H1 (cell line): ENCODE results near the gene SLC23A1. TPM values are rescaled to one million over a fixed set of nuclear protein-coding genes. Genes with fewer than 3 reads are reported as not detected.

Source experiments
- KDM5A ChIP-seq: fragments of 200-600 bp; IDR thresholded peaks from 2 replicates; pipeline ENCODE4 v1.7.1; 2012; ENCODE audit warnings: mild to moderate bottlenecking, low read length, inconsistent platforms, mixed read lengths
- RAD21 ChIP-seq, 2 experiments: IDR thresholded peaks in 1 of 2; conservative IDR thresholded peaks in 1 of 2; 2 replicates each; pipeline ENCODE4 v1.6.1; 2011; ENCODE audit warnings: low read depth in 2 of 2, low read length in 2 of 2, improper control_type of control experiment in 1 of 2, inconsistent platforms in 1 of 2, mild to moderate bottlenecking in 1 of 2, moderate library complexity in 1 of 2
- RFX5 ChIP-seq: IDR thresholded peaks from 2 replicates; pipeline ENCODE4 v1.6.1; 2011; ENCODE audit warnings: low read depth, low read length, improper control_type of control experiment, borderline replicate concordance
- TEAD4 ChIP-seq: IDR thresholded peaks from 2 replicates; pipeline ENCODE4 v1.6.1; 2012; ENCODE audit warnings: low read depth, low read length, inconsistent platforms, mixed read lengths
- polyA plus RNA-seq, 7 experiments: library from polyadenylated mRNA; depleted of rRNA in 3 of 7; stranded (reverse) in 5 of 7; unstranded in 2 of 7; fragments of >200 nt in 5 of 7; fragments of 200-250 nt in 2 of 7; gene quantifications; 1 replicate in 5 of 7; 2 replicates in 1 of 7; 4 replicates in 1 of 7; pipeline versions ENCODE4 v1.2.1 to v1.2.3, GENCODE V29; 2011 to 2013; ENCODE audit warnings: missing spikeins in 2 of 7, mixed read lengths in 2 of 7
- total RNA-seq: library from RNA; stranded (reverse); fragmentation: NEBNext Ultra II Directional; extraction: Animal tissue kit (Norgen Biotek cat#: 25700); gene quantifications from 2 replicates; pipeline ENCODE4 v1.2.1, GENCODE V29; 2021
- TF ChIP-seq, protein P1 (sequence below): fragments of 300-600 bp; sonication (generic); IDR thresholded peaks from 2 replicates; pipeline ENCODE4 v1.7.1; 2012; ENCODE audit warnings: low read length, moderate library complexity, mild to moderate bottlenecking, inconsistent platforms; ENCODE audit not compliant: insufficient replicate concordance

SLC23A1 gene
- total and polyA plus RNA-seq, 2 of the 8 experiments (the other 6 are each of a cell fraction or from before 2014, with no cell fraction given): not detected

DNA sequence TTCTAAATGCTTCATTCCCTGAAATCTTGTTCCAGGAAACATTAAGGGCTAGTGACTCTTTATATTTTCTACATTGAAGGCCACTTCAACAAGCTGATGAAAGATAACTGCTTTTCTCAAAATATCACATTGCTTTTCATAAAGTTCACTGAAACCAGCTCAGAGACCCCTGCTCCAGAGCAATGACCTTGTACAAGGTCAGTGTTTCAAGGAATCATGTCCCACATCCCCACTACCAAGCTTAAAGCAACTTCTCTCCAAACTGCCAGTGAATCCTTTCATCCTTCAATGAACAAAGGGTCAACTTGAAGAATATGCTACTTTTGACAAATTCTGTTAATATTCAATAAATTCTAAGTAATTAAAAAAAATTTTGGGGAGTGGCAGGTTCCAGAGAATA, 32.8 kb upstream of the SLC23A1 start (continued):
- TF ChIP-seq RAD21 (IDR thresholded peaks at IDR 0.05 in 1 of 2, conservative IDR thresholded peaks at IDR 0.05 in 1 of 2; ENCODE audit: low read depth in 2 of 2, low read length in 2 of 2): no peak
- TF ChIP-seq KDM5A: no peak
- no peak for TF ChIP-seq TEAD4
- TF ChIP-seq, protein P1, sequence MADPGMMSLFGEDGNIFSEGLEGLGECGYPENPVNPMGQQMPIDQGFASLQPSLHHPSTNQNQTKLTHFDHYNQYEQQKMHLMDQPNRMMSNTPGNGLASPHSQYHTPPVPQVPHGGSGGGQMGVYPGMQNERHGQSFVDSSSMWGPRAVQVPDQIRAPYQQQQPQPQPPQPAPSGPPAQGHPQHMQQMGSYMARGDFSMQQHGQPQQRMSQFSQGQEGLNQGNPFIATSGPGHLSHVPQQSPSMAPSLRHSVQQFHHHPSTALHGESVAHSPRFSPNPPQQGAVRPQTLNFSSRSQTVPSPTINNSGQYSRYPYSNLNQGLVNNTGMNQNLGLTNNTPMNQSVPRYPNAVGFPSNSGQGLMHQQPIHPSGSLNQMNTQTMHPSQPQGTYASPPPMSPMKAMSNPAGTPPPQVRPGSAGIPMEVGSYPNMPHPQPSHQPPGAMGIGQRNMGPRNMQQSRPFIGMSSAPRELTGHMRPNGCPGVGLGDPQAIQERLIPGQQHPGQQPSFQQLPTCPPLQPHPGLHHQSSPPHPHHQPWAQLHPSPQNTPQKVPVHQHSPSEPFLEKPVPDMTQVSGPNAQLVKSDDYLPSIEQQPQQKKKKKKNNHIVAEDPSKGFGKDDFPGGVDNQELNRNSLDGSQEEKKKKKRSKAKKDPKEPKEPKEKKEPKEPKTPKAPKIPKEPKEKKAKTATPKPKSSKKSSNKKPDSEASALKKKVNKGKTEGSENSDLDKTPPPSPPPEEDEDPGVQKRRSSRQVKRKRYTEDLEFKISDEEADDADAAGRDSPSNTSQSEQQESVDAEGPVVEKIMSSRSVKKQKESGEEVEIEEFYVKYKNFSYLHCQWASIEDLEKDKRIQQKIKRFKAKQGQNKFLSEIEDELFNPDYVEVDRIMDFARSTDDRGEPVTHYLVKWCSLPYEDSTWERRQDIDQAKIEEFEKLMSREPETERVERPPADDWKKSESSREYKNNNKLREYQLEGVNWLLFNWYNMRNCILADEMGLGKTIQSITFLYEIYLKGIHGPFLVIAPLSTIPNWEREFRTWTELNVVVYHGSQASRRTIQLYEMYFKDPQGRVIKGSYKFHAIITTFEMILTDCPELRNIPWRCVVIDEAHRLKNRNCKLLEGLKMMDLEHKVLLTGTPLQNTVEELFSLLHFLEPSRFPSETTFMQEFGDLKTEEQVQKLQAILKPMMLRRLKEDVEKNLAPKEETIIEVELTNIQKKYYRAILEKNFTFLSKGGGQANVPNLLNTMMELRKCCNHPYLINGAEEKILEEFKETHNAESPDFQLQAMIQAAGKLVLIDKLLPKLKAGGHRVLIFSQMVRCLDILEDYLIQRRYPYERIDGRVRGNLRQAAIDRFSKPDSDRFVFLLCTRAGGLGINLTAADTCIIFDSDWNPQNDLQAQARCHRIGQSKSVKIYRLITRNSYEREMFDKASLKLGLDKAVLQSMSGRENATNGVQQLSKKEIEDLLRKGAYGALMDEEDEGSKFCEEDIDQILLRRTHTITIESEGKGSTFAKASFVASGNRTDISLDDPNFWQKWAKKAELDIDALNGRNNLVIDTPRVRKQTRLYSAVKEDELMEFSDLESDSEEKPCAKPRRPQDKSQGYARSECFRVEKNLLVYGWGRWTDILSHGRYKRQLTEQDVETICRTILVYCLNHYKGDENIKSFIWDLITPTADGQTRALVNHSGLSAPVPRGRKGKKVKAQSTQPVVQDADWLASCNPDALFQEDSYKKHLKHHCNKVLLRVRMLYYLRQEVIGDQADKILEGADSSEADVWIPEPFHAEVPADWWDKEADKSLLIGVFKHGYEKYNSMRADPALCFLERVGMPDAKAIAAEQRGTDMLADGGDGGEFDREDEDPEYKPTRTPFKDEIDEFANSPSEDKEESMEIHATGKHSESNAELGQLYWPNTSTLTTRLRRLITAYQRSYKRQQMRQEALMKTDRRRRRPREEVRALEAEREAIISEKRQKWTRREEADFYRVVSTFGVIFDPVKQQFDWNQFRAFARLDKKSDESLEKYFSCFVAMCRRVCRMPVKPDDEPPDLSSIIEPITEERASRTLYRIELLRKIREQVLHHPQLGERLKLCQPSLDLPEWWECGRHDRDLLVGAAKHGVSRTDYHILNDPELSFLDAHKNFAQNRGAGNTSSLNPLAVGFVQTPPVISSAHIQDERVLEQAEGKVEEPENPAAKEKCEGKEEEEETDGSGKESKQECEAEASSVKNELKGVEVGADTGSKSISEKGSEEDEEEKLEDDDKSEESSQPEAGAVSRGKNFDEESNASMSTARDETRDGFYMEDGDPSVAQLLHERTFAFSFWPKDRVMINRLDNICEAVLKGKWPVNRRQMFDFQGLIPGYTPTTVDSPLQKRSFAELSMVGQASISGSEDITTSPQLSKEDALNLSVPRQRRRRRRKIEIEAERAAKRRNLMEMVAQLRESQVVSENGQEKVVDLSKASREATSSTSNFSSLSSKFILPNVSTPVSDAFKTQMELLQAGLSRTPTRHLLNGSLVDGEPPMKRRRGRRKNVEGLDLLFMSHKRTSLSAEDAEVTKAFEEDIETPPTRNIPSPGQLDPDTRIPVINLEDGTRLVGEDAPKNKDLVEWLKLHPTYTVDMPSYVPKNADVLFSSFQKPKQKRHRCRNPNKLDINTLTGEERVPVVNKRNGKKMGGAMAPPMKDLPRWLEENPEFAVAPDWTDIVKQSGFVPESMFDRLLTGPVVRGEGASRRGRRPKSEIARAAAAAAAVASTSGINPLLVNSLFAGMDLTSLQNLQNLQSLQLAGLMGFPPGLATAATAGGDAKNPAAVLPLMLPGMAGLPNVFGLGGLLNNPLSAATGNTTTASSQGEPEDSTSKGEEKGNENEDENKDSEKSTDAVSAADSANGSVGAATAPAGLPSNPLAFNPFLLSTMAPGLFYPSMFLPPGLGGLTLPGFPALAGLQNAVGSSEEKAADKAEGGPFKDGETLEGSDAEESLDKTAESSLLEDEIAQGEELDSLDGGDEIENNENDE: no peak
- no peak for TF ChIP-seq RFX5
